DOHH2 (cell line): ENCODE measurements around the gene TNK2.

Source experiments
- CTCF ChIP-seq: fragments of 200-600 bp; sonication (generic); IDR thresholded peaks from one replicate; pipeline ENCODE4 v1.5.1; 2014; ENCODE audit warnings: antibody characterized with exemption, mild to moderate bottlenecking, low read depth, low read length; ENCODE audit not compliant: poor library complexity, severe bottlenecking
- EZH2phosphoT487 ChIP-seq: fragments of 200-600 bp; sonication (generic); IDR thresholded peaks from 2 replicates; pipeline ENCODE4 v1.6.1; 2017; ENCODE audit warnings: borderline replicate concordance, mild to moderate bottlenecking, antibody characterized with exemption, low read length, moderate library complexity, mixed read lengths

- TF ChIP-seq CTCF (no peak), EZH2phosphoT487 (no peak)
Measured at GRCh38 chr3:195868866-195869412, 39.4 kb downstream of the TNK2 start.
